ENCODE results near the gene RNF183.
"Not testable (repeated sequence)": the region's sequence is repeated elsewhere in the genome, so short reads cannot be mapped to it uniquely, and the experiment has no call there.

RNF183 gene

DNA sequence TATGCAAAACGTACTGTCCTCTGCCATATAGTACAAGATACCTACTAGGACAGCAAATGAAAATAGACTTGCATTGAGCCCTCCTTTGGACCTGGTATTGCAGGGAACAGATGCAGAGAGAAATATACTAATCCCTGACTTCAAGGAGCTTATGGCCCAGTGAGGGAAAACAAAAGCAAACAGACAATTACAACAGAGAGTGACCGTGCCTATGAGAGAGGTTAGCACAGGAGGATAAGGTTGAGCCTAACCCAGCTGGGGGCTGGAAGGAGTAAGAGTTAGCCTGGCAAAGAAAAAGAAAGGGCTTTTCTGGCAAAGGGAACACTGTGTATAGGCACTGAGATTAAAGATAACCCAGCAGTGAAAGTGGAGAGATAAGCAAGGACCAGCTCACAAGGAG lies 33.3 kb downstream of the RNF183 start:
- no peak for DNase-seq

DNA sequence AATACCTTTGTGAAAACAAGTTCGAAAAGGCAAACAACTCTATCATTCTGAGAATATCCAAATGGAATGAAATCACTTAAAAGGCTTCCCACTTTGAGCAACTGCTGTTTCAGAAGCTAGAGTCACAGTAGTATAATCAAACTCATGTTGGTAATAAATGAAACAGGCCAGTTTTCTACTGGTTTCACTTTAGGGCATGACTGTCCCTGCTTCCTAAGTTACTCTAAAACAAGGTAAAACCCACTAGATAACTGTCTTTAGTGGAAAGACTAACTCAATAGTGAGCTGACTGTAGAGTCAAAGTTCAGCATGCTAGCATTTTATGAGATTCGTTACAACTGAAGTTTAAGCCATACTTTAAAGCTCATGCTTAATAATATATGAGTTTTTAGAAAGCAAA lies 33.8 kb downstream of the RNF183 start:
- DNase-seq, result no peak

DNA sequence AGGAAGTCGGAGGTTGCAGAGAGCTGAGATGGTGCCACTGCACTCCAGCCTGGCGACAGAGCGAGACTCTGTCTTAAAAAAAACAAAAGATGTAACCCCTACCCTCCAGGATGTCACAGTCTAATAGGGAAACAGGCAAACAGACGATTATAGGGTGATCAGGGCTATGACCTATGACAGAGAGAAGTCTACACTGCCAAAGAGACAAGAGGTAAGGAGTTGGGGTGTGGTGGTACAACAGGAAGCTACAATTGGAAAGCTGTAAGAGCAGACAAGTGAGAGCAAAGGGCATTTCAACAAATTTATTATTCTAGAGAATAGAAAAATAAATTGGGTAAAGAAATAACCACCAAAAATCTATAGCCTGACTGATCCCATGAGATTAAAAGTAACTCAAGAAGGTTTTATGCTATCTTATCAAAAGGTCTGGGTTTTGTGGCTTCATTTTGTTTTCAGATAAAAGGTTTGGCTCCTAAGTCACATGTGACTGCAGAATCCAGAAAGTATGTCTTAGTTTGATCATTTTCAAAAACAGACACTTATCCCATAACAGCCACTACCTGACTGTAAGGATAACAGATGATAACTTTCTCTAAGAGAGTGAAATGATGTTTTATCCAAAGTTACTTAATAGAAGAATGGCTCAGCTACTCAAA lies 35.1 kb downstream of the RNF183 start:
- DNase-seq, result no peak

DNA sequence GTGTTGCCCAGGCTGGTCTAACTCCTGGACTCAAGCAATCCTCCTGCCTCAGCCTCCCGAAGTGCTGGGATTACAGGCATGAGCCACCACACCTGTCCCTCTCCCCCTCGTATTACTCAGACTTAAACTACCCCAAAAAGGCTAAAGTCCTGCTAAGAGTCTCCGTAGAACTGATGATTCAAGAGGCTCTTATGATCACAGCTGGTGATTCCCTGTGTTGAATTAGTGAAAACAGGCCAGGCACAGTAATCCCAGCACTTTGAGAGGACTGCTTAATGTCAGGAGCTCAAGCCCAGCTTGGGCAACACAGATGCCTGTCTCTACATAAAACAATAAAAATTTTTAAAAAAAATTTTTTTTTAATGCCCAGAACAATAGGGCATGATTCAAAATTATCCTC lies 37.0 kb downstream of the RNF183 start:
- DNase-seq, result no peak

DNA sequence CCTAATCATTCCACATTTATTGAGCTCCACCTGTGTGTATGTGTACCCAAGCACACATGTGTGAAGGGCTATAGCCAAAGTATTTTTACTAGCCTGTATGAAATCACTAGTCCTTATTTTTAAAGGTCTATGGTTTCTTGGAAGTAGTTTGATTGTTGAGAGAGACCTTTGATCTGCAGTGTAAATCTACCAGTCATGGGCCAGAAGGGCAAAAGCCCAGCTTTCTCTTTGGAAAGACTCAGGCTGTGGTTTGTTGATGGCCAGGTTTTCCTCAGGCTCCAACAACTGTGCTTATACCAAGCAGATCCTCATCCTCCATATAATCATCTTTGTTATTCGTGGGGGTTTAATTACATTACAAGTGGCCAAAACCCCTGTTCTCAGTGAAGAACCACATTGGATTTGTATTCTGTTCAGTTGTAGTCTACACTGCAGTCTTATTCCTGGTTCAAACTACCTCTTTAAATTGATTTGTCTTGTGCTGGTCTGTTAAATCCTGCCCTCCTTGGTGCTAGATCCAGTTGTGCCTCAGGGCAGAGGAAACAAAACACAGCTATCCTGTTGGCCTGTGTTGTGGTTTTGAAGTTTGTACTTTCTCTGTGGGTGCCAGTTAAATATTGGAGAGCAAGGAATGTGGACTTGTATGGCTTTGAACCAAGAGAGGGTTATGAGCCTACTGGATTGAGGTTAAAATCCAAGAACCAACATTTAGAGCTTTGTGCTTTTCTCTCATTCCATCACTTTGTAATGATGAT lies 41.1 kb downstream of the RNF183 start:
- DNase-seq, result no peak

DNA sequence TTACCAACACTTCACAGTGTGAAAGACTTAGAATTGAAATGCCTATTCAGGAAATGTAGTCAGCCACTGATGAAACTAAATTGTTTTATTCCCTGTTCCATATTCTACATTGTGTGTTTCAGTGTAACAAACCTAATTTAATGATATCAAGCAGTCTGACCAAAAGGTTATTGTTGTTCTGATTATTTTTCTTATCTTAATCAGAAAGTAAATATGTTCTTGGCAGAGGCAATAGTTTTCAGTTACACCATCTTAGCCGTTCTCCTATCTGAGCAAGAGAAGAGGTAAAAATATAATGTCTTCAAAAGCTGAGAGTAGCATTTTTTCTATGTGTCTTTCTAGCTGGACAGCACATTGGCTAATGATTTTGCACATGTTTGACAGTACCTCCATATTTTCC lies 44.9 kb downstream of the RNF183 start:
- DNase-seq, result no peak

DNA sequence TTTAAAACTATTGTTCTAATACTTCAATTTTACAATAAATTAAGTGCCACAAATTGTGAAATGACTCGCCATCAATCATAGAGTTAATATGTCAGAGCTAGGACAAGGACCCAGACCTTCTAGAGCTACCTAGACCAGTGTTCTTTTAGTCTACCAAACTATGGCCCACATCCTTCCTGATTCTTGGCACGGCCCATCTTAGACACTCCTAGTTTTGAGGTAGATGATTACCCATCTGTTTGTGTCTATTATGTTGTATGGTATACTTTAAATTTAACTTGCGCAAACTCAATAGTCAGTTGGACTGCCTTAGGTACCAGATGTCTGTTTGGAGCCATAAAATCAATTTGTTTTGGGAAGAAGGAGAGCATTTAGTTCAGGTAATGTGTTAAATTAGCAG lies 45.3 kb downstream of the RNF183 start:
- no peak for DNase-seq

DNA sequence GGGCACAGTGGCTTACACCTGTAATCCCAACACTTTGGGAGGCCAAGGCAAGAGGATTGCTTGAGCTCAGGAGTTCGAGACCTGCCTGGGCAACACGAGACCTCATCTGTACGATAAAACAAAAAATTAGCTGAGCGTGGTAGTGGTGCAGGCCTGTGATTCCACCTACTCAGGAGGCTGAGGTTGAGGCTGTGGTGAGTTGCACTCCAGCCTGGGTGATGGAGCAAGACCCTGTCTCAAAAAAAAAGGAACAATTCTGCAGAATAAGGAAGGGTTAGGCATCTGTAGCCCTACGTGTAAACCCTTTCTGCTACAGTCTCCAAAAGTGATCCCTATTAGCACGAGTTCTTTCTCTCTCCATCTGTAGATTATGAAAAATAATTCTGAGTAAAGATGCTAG lies 47.7 kb downstream of the RNF183 start:
- DNase-seq, result no peak

DNA sequence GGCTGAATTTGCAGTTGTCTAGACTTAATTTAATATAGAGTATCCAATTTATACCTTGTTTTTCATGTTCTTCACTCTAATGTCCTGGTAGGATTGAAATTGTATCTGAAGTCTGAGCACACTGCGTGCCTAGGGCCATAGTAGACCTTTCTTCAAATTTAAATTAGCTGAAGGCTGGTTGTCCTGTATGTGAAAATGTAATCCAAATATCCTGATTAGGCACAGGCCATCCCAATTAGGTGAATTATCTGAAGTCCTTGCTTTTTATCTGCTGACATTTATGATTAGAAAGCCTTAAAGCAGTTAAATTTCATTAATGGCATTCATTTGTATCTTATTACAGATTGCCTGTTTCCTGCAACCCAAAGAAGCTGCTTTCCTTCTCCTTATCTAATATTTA lies 48.2 kb downstream of the RNF183 start:
- no peak for DNase-seq

DNA sequence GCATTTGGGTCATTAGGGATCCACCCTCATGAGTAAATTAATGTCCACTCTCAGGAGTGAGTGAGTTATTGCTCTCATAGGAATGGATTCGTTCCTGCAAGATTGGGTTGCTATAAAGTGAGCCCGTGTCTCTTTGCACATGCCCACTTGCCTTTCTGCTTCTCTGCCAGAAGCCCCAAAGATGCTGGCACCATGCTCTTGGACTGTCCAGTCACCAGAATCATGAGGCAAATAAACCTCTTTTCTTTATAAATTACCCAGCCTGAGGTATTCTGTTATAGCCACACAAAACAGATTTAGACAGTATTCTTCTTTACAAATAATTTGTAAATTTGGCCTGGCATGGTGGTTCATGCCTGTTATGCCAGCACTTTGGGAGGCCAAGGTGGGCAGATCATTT lies 52.4 kb downstream of the RNF183 start:
- DNase-seq, result no peak

DNA sequence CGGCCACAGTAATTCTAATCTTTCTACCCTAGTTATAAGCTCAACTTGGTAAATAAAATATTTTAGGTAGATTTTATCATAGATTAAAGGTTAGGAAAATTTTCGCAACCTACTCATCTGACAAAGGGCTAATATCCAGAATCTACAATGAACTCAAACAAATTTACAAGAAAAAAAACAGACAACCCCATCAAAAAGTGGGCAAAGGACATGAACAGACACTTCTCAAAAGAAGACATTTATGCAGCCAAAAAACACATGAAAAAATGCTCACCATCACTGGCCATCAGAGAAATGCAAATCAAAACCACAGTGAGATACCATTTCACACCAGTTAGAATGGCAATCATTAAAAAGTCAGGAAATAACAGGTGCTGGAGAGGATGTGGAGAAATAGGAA lies 53.5 kb downstream of the RNF183 start:
- not testable (repeated sequence) for DNase-seq

DNA sequence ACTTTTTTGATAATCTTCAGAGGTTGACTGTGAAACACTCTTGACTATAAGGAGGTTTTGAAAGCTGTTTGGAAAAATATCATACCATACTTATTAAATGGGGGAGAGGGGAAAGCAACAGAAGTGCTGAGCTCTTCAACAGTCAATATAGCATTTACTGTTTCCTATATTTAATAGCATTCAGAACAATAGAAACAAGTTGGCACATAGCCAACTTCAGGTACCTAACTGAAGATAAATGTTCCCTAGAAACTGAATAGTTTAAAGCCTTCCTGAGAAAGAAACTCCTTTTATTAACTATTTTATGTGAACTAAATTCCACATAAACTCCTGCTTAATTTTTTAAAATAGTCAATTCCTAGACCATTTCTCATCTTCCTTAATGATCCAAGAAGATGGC lies 55.5 kb downstream of the RNF183 start:
- DNase-seq, result no peak

Data from activated T-cell treated with anti-CD3 and anti-CD28 coated beads, Interleukin-2, amount 50 U/mL, for 1 hour (primary cell).